CD4-positive, alpha-beta T cell treated with Interleukin-15 for 1 hour (primary cell): ENCODE data around the gene RELL2.

ENCODE experiments used
- DNase-seq: peaks from one replicate; pipeline ENCODE4 v3.0.0-alpha.2; 2020

RELL2 gene

GRCh38 chr5:141623186-141623585, 13.6 kb upstream of the RELL2 start:
- peak; percentile 46 for DNase-seq

DNA sequence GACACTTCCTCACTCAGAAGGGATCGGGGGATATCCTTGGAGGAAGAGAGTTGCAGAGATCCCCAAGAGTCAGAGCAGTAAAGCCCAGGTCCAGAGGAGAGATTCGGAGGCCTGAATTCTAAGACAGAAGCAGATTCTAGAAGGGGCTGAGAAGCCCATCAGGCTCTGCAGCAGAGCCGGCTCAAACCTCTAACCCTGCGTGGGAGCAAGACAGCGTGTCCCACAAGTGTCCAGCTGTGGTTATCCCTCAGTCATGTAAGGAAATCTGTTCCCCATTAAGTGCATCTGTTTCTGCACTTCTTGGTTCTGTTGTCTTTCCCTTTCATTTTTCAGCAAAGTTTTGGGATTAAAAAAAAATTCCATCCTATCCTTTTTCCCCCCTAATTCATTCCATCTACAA, 13.2 kb upstream of the RELL2 start:
- DNase-seq: no peak

GRCh38 chr5:141628175-141628788, 8.5 kb upstream of the RELL2 start:
- no peak for DNase-seq

- DNase-seq: no peak
Observed at GRCh38 chr5:141630570-141631140, 6.1 kb upstream of the RELL2 start.

GRCh38 chr5:141632650-141633049, 4.1 kb upstream of the RELL2 start:
- no peak for DNase-seq

GRCh38 chr5:141633871-141634561, 2.8 kb upstream of the RELL2 start:
- DNase-seq: no peak

- DNase-seq: no peak
Observed at GRCh38 chr5:141634720-141635119, 2.1 kb upstream of the RELL2 start.

- no peak for DNase-seq
Observed at GRCh38 chr5:141635646-141636045, 1.2 kb upstream of the RELL2 start.

DNA sequence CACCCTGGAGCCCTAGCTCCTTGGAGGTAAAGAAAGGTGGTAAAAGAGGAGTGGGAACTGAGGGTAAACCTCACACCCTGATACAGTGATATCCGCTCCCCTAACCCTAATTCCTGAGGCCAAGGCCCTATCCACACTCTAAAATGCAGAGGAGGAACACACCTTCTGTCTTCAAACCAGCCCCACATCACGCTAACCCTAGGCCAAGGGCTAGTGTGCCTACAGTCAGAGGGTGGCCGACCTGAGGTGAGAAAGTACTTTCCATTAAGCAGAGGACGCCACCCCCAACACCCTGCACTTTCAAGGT, 738 bp upstream of the RELL2 start:
- no peak for DNase-seq

DNA sequence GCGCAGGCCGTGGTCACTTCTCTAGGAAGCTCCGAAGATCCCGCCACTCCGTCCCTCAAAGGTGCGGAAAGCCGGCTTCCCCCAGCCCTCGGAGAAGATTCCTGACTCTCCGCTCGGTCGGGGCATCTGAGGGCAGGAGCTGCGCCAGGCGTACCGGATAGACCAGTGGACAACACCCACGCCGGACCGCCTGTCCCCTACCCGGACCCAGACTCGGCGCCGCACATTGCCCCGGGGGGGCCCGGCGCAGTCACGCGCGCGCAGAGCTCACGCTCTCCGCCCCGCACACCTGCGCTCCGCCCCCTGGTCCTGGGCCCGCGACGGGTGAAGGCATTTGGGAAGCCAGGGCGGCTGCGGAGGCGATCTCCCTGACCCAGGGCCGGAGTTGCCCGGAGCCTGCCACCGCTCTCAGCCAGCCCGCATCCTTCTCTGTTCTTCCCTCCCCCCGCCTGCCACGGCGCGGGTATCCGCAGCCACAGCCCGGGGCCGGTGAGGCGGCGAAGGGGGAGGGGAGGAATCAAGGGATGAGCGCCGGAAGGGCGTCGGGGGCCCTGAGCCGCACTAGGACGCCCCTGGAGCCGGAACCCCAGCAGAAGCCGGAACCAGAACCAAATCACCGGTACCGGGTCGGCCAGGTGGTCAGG, 448 bp downstream of the RELL2 start:
- no peak for DNase-seq

DNA sequence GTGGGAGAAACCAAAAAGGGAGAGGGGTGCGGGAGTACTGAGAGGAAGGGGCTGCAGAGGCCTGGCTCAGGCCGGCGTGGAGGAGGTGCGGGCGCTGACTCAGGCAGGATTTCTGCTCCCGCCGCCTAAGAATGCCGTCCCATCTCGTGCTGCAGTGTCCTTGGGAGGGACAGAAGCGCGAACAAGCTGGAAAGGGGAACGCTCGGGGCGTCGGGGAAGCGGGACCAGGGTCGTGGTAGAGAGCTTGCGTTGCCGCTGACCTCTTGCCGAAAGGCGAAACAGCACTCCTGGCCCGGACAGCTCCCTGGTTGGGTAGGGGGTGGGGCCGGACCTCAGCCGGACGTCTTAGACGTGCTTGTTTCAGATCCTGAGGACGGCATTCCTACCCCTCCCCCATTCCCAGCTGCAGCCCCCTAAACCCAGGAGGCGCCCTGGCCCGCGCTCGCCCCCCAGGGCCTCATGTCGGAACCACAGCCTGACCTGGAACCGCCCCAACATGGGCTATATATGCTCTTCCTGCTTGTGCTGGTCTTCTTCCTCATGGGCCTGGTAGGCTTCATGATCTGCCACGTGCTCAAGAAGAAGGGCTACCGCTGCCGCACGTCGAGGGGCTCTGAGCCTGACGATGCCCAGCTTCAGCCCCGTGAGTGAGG, 1.1 kb downstream of the RELL2 start:
- peak; percentile 69 for DNase-seq

DNA sequence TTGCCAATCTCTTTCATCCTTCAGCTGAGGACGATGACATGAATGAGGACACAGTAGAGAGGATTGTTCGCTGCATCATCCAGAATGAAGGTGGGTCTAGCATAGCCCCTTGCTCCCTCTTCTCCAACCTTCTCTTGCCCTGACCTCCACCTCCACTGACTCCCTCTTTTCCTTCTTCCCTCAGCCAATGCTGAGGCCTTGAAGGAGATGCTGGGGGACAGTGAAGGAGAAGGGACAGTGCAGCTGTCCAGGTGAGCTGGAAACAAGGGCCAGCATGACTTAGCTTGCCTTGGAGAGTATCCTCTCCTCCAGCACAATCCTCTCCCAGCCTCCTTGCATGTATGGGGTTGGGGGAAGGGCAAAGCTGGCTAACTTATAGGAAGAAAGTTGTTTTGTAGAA, 2.0 kb downstream of the RELL2 start:
- no peak for DNase-seq

DNA sequence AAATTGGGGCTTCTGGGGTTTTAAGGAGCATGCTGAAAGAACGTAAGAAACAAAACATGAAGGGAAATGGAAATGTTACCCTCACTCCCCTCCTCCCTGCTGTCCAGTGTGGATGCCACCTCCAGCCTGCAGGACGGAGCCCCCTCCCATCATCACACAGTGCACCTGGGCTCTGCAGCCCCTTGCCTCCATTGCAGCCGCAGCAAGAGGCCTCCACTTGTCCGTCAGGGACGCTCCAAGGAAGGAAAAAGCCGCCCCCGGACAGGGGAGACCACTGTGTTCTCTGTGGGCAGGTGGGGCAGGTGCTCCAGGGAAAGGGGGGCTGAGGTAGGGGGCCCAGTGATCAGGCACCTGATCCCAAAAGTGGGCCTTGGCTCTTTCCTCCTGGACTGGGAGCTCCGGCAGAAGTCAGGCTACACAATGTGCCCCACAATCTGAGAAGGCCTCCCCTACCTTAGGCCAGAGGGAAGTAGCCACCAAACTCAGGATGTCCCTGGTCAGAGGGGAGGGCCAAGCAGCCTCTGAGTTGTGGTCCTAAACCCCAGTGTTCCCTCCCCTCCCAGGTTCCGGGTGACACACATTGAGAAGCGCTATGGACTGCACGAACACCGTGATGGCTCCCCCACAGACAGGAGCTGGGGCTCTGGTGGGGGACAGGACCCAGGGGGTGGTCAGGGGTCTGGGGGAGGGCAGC, 2.7 kb downstream of the RELL2 start:
- no peak for DNase-seq

DNA sequence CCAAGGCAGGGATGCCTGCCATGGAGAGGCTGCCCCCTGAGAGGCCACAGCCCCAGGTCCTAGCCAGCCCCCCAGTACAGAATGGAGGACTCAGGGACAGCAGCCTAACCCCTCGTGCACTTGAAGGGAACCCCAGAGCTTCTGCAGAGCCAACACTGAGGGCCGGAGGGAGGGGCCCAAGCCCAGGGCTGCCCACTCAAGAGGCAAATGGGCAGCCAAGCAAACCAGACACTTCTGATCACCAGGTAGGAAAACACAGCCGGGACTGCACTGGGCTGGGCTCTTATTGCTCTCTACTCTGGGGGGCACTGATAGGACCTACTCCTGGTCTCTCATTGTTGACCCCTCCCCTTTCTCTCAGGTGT, 3.2 kb downstream of the RELL2 start:
- no peak for DNase-seq

DNA sequence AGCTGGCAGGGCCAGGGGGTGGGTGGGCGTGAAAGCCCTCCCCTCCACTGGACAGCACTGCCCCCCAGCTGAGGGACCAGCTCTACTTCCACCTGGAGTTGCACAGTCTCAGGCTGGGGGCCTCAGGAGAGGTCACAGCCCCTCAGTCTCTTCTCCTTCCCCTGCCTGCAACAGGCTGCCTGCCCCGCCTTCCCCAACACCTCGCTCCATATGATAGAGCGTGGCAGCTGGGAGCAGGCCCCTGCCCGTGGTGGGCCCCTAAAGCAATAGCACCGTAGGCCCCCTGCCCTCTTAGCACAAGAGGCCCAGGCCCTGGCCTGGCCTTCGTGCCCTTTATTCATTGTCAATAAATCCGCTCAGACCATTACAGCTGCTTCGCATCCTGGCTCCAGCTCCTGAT, 3.9 kb downstream of the RELL2 start:
- no peak for DNase-seq

- no peak for DNase-seq
Observed at GRCh38 chr5:141641634-141642267, 5.0 kb downstream of the RELL2 start.

DNA sequence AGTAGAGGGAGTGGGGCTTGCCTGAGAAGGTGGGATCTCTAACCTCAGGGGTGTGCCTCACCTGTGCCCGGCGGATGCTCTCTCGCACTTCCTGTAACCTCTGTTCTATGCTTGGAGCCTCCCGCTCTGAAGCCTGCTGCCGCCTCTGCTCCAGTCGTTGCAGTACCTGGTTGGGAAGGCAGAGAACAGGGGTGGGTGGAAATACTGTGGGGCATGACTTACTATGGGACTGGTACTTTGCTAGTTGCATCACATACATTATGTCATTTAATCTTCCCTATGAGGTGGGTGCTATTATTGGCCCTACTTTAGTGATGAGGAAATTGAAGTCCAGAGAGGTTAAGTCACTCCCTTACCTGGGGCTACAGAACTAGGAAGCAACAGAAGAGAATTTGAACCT, 9.2 kb downstream of the RELL2 start:
- no peak for DNase-seq

GRCh38 chr5:141647242-141647641, 10.4 kb downstream of the RELL2 start:
- DNase-seq: no peak

GRCh38 chr5:141647851-141648250, 11.1 kb downstream of the RELL2 start:
- no peak for DNase-seq

GRCh38 chr5:141649056-141649688, 12.4 kb downstream of the RELL2 start:
- DNase-seq: no peak

DNA sequence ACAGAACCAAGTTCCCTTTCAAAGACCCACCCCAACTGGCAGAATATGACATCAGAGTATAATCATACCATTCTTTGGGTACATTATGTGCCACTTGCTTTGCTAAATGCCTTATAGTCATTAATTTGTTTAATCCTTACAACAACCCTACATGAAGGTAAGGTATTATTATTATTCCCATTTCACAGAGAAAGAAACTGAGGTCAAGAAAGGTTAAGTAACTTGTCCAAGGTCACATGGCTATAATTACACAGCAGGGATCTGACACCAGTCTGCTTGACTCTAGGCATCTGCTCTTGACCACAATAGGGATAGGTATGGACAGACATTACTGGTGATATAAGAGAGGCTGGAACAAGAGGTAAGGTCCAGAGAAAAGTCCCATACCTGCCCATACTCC, 13.2 kb downstream of the RELL2 start:
- no peak for DNase-seq
